DMS153 (cell line): ENCODE data around the gene TPMT.
"Not testable (repeated sequence)": the region's sequence is repeated elsewhere in the genome, so short reads cannot be mapped to it uniquely, and the experiment has no call there.

Experiments
- DNase-seq: peaks from one replicate; lab custom pipeline; 2025; lab: John Stamatoyannopoulos, UW

The TPMT gene

GRCh38 chr6:18155864-18156421 lies 1.1 kb upstream of the TPMT start:
- peak; percentile 62 for DNase-seq

- peak; percentile 96 for DNase-seq
Observed at GRCh38 chr6:18155150-18155863, 430 bp upstream of the TPMT start, which contains the start of gene KDM1B. Gene KDM1B (plus strand): TSS chr6:18155422. CDS start chr6:18159896, 4,474 bp downstream.

- no peak for DNase-seq
Observed at GRCh38 chr6:18153311-18153703, 1.6 kb downstream of the TPMT start.

GRCh38 chr6:18151801-18152200 lies 3.1 kb downstream of the TPMT start:
- DNase-seq = no peak

GRCh38 chr6:18151391-18151790 lies 3.5 kb downstream of the TPMT start:
- not testable (repeated sequence) for DNase-seq

GRCh38 chr6:18148304-18149025 lies 6.4 kb downstream of the TPMT start:
- DNase-seq = no peak

GRCh38 chr6:18147616-18148015 lies 7.3 kb downstream of the TPMT start:
- DNase-seq = no peak

GRCh38 chr6:18147160-18147559 lies 7.7 kb downstream of the TPMT start:
- DNase-seq = no peak

GRCh38 chr6:18142591-18142861 lies 12.4 kb downstream of the TPMT start:
- no peak for DNase-seq

- DNase-seq = peak; percentile 93
Observed at GRCh38 chr6:18141805-18142590, 12.9 kb downstream of the TPMT start.

GRCh38 chr6:18139935-18140621 lies 14.8 kb downstream of the TPMT start:
- no peak for DNase-seq

GRCh38 chr6:18138906-18139305 lies 16.0 kb downstream of the TPMT start:
- DNase-seq = no peak

GRCh38 chr6:18136260-18136659 lies 18.6 kb downstream of the TPMT start:
- DNase-seq = no peak

- no peak for DNase-seq
Observed at GRCh38 chr6:18135171-18135570, 19.7 kb downstream of the TPMT start.

- DNase-seq = no peak
Observed at GRCh38 chr6:18132346-18132745, 22.5 kb downstream of the TPMT start.

GRCh38 chr6:18126121-18126520 lies 28.8 kb downstream of the TPMT start:
- no peak for DNase-seq

GRCh38 chr6:18122128-18123093 lies 32.5 kb downstream of the TPMT start, which contains the start of gene NHLRC1:
Gene NHLRC1 (minus strand): TSS chr6:18122677. CDS start chr6:18122606, 71 bp downstream.
- DNase-seq = peak; percentile 65

GRCh38 chr6:18121580-18122127 lies 33.2 kb downstream of the TPMT start:
- no peak for DNase-seq

- no peak for DNase-seq
Observed at GRCh38 chr6:18119236-18119635, 35.6 kb downstream of the TPMT start.

- no peak for DNase-seq
Observed at GRCh38 chr6:18118330-18118729, 36.5 kb downstream of the TPMT start.
